B cell (primary cell): ENCODE data around the gene RGS17. TPM values are rescaled to one million over a fixed set of nuclear protein-coding genes. Genes with fewer than 3 reads are reported as not detected.

Source experiments
- ATAC-seq: fragments of 200-7000 bp; cut with Tn5 transposase; one replicate; pipeline ENCODE4 v1.10.0; 2021; ENCODE audit warnings: low read depth, mild to moderate bottlenecking, moderate number of reproducible peaks, moderate library complexity
- CTCF ChIA-PET: fragments of 350-600 bp; sonication (Branson Sonifier 250); formaldehyde crosslinking; loops from one replicate; lab custom pipeline; 2021; ENCODE audit warnings: antibody characterized with exemption, inconsistent platforms; lab: Charles Lee
- POLR2A ChIA-PET: fragments of 350-600 bp; sonication (Branson Sonifier 250); formaldehyde crosslinking; loops from one replicate; lab custom pipeline; 2021; ENCODE audit warnings: antibody characterized with exemption; lab: Charles Lee
- DNase-seq: peaks from one replicate; pipeline ENCODE4 v3.0.0; 2013
- H2AFZ ChIP-seq: 2 replicates; pipeline ENCODE4 v1.6.1; 2012; ENCODE audit warnings: mild to moderate bottlenecking, low read depth, low read length; ENCODE audit not compliant: insufficient read depth, poor library complexity, severe bottlenecking
- H3K27ac ChIP-seq, 2 donors: 1 replicate in 1 of 2; 2 replicates in 1 of 2; pipeline ENCODE4 v1.5.1; 2012 to 2013; ENCODE audit warnings: low read length in 2 of 2, mild to moderate bottlenecking in 2 of 2, moderate library complexity in 1 of 2
- H3K27me3 ChIP-seq, 4 experiments: fragments of 200-600 bp in 1 of 4; sonication (generic) in 1 of 4; replicated peaks in 1 of 4; 1 replicate in 2 of 4; 2 replicates in 2 of 4; pipeline versions ENCODE4 v1.6.1 to v1.7.0; 2013 to 2016; ENCODE audit warnings: low read length in 3 of 4, mild to moderate bottlenecking in 2 of 4, mixed read lengths in 1 of 4, moderate library complexity in 1 of 4; ENCODE audit not compliant: insufficient read depth in 4 of 4, control insufficient read depth in 3 of 4; ENCODE audit errors: control extremely low read depth in 1 of 4
- H3K36me3 ChIP-seq, 2 experiments: replicated peaks in 1 of 2; 1 replicate in 1 of 2; 2 replicates in 1 of 2; pipeline versions ENCODE4 v1.6.1 to v1.7.1; 2013; ENCODE audit warnings: low read length in 1 of 2; ENCODE audit not compliant: insufficient read depth in 2 of 2, control insufficient read depth in 1 of 2; ENCODE audit errors: control extremely low read depth in 1 of 2, extremely low read depth in 1 of 2
- H3K4me1 ChIP-seq, 2 donors: fragments of 200-600 bp in 1 of 2; sonication (generic) in 1 of 2; 1 replicate in 1 of 2; 2 replicates in 1 of 2; pipeline versions ENCODE4 v1.5.1 to v1.6.1; 2013 to 2017; ENCODE audit warnings: low read length in 2 of 2; ENCODE audit not compliant: control insufficient read depth in 2 of 2, insufficient read depth in 2 of 2
- H3K4me2 ChIP-seq: replicated peaks from 2 replicates; pipeline ENCODE3; 2012; ENCODE audit warnings: mild to moderate bottlenecking, low read depth, low read length; ENCODE audit not compliant: poor library complexity, severe bottlenecking
- H3K4me3 ChIP-seq, 5 experiments: fragments of 200-600 bp in 1 of 5; sonication (generic) in 1 of 5; 1 replicate in 3 of 5; 2 replicates in 2 of 5; pipeline versions ENCODE4 v1.5.1 to v1.7.0; 2011 to 2016; ENCODE audit warnings: low read length in 4 of 5, mild to moderate bottlenecking in 4 of 5, low read depth in 2 of 5, control low read depth in 1 of 5, moderate library complexity in 1 of 5; ENCODE audit not compliant: insufficient read depth in 1 of 5; ENCODE audit errors: control extremely low read depth in 1 of 5, extremely low read depth in 1 of 5
- H3K79me2 ChIP-seq: fragments of 200-600 bp; sonication (generic); one replicate; pipeline ENCODE4 v1.6.0; 2016; ENCODE audit warnings: low read length; ENCODE audit not compliant: control insufficient read depth, insufficient read depth
- H3K9ac ChIP-seq: fragments of 200-600 bp; sonication (generic); 2 replicates; pipeline ENCODE4 v1.6.1; 2017; ENCODE audit warnings: mild to moderate bottlenecking, low read length, moderate library complexity
- H3K9me3 ChIP-seq, 3 donors: one replicate each; pipeline versions ENCODE4 v1.6.1 to v1.7.1; 2013; ENCODE audit warnings: low read length in 2 of 3; ENCODE audit not compliant: control insufficient read depth in 2 of 3, insufficient read depth in 1 of 3; ENCODE audit errors: control extremely low read depth in 1 of 3
- H4K20me1 ChIP-seq: 2 replicates; pipeline ENCODE4 v1.6.0; 2012; ENCODE audit warnings: mild to moderate bottlenecking, low read length; ENCODE audit not compliant: insufficient read depth, control insufficient read depth, poor library complexity, severe bottlenecking
- H3K27ac Mint-ChIP-seq: one replicate; pipeline ENCODE4 v1.8.0; 2021; ENCODE audit warnings: mixed read lengths
- H3K27me3 Mint-ChIP-seq: one replicate; pipeline ENCODE4 v1.8.0; 2021; ENCODE audit warnings: mixed read lengths
- H3K4me1 Mint-ChIP-seq: one replicate; pipeline ENCODE4 v1.8.0; 2021; ENCODE audit warnings: mixed read lengths
- H3K4me3 Mint-ChIP-seq: one replicate; pipeline ENCODE4 v1.8.0; 2021; ENCODE audit warnings: mixed read lengths
- H3K9me3 Mint-ChIP-seq: one replicate; pipeline ENCODE4 v1.8.0; 2022; ENCODE audit warnings: mixed read lengths; ENCODE audit not compliant: insufficient read depth
- CTCF ChIP-seq: fragments of 200-600 bp; IDR thresholded peaks from one replicate; pipeline ENCODE4 v1.8.0; 2022; ENCODE audit warnings: antibody characterized with exemption, mild to moderate bottlenecking
- EZH2 ChIP-seq: IDR thresholded peaks from 2 replicates; pipeline ENCODE4 v1.6.1; 2012; ENCODE audit warnings: borderline replicate concordance, low read depth, mild to moderate bottlenecking, moderate library complexity, low read length; ENCODE audit not compliant: insufficient read depth, poor library complexity, severe bottlenecking
- intact Hi-C: fragments of 100-400 bp; cut with micrococcal nuclease; formaldehyde crosslinking; loops from one replicate; pipeline ENCODE4 v1.10.0; 2022
- polyA plus RNA-seq: library from polyadenylated mRNA; depleted of rRNA; stranded (reverse); fragments of >200 nt; gene quantifications from 2 replicates; pipeline ENCODE4 v1.2.3, GENCODE V29; 2012
- total RNA-seq, 2 donors: library from RNA; stranded (reverse); fragments of 120-200 nt in 1 of 2; gene quantifications; 1 replicate in 1 of 2; 2 replicates in 1 of 2; pipeline versions ENCODE4 v1.2.3 to v1.2.4, GENCODE V29; 2013 to 2022

RGS17 gene
- total and polyA plus RNA-seq, 2 donors (not counting 1 experiment from before 2014, with no cell fraction given), result not detected

- no peak for DNase-seq
- CTCF ChIA-PET, result interaction anchor here (0.6 kb wide), 1 partner anchor 9 kb away, joined by 3 read pairs; no protein-coding TSS in a partner anchor
- ATAC-seq, result no peak
Observed at GRCh38 chr6:153087436-153087835, 43.6 kb downstream of the RGS17 start.

More at GRCh38 chr6:153087436-153087835, 43.6 kb downstream of the RGS17 start:
- no peaks in the 10 kb centered on the region for H3K9me3 ChIP-seq
- H2AFZ ChIP-seq, result no peak overlapping the region
- intact Hi-C loops, result no loop called here
- TF ChIP-seq EZH2, result no peak
- TF ChIP-seq CTCF, result no peak
- no peak overlapping the region for H3K27ac ChIP-seq
- Mint-ChIP-seq H3K27me3 (peaks cover 2% of the 10 kb centered on the region), H3K4me1 (no peaks in the 10 kb centered on the region), H3K27ac (no peak overlapping the region), H3K4me3 (no peak overlapping the region), H3K9me3 (no peaks in the 10 kb centered on the region)
- no peaks in the 10 kb centered on the region for H3K4me1 ChIP-seq
- POLR2A ChIA-PET, result no interaction called here
- no peaks in the 10 kb centered on the region for H3K36me3 ChIP-seq
- H3K27me3 ChIP-seq, result no peaks in the 10 kb centered on the region
- H3K4me3 ChIP-seq, result no peak overlapping the region
- H3K4me2 ChIP-seq, result no peak overlapping the region
- H3K9ac ChIP-seq, result no peak overlapping the region
- no peaks in the 10 kb centered on the region for H4K20me1 ChIP-seq
- no peaks in the 10 kb centered on the region for H3K79me2 ChIP-seq
